Endothelial cell (in vitro differentiated cells): Measurements from ENCODE around the gene PTPRE. TPM values are rescaled to one million over a fixed set of nuclear protein-coding genes. Genes with fewer than 3 reads are reported as not detected.

Source experiments
- DNase-seq: peaks from one replicate; pipeline ENCODE4 v3.0.0; 2021; ENCODE audit warnings: low spot score
- H3K27ac Mint-ChIP-seq: one replicate; pipeline ENCODE4 v1.8.0; 2021; ENCODE audit warnings: mixed read lengths, inconsistent platforms; ENCODE audit not compliant: unreplicated experiment
- H3K27me3 Mint-ChIP-seq: one replicate; pipeline ENCODE4 v1.8.0; 2021; ENCODE audit warnings: mild to moderate bottlenecking, moderate library complexity, mixed read lengths, inconsistent platforms; ENCODE audit not compliant: unreplicated experiment
- H3K36me3 Mint-ChIP-seq: one replicate; pipeline ENCODE4 v1.8.0; 2021; ENCODE audit warnings: mild to moderate bottlenecking, low read depth, mixed read lengths, inconsistent platforms; ENCODE audit not compliant: unreplicated experiment
- H3K4me1 Mint-ChIP-seq: one replicate; pipeline ENCODE4 v1.8.0; 2021; ENCODE audit warnings: mild to moderate bottlenecking, mixed read lengths, inconsistent platforms; ENCODE audit not compliant: unreplicated experiment
- H3K4me3 Mint-ChIP-seq: one replicate; pipeline ENCODE4 v1.8.0; 2021; ENCODE audit warnings: mild to moderate bottlenecking, mixed read lengths, inconsistent platforms; ENCODE audit not compliant: unreplicated experiment
- H3K9me3 Mint-ChIP-seq: one replicate; pipeline ENCODE4 v1.8.0; 2021; ENCODE audit warnings: mixed read lengths, inconsistent platforms; ENCODE audit not compliant: unreplicated experiment
- total RNA-seq: library from RNA; stranded (reverse); fragmentation: NEBNext Ultra II Directional; extraction: Animal tissue kit (Norgen Biotek cat#: 25700); gene quantifications from one replicate; pipeline ENCODE4 v1.2.1, GENCODE V29; 2021; ENCODE audit not compliant: unreplicated experiment
- TF ChIP-seq, protein P1 (sequence below): fragments of 200-600 bp; sonication (generic); IDR thresholded peaks from one replicate; pipeline ENCODE4 v1.5.0; 2021; ENCODE audit warnings: antibody characterized with exemption; ENCODE audit not compliant: unreplicated experiment

PTPRE gene
- total RNA-seq, 1 donor from 2014 or later: 117 TPM

DNA sequence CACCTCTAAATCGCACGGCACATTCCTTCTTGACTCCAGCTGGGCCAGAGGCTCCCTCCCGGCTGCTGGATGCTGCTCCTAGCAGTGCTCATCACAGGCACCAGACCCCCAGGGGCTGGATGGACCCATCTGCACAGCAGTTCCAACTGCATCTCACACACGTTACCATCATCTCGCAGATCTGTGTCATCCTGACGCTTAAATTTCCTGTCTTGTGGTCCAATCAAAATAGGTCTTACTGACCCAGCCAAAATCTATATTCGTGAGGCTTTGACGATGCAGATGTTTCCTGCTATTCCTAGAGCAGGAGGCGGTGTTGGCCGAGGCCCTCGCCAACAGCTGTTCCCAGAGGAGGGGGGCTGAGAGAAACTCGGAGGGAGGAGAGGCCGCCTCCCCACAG, 111.3 kb downstream of the PTPRE start:
- Mint-ChIP-seq H3K4me1 (peaks cover 34% of the 10 kb centered on the region), H3K36me3 (peaks cover 8% of the 10 kb centered on the region), H3K4me3 (no peak overlapping the region), H3K9me3 (no peaks in the 10 kb centered on the region), H3K27ac (no peak overlapping the region), H3K27me3 (peaks cover 10% of the 10 kb centered on the region)
- no peak for DNase-seq
- TF ChIP-seq, protein P1, sequence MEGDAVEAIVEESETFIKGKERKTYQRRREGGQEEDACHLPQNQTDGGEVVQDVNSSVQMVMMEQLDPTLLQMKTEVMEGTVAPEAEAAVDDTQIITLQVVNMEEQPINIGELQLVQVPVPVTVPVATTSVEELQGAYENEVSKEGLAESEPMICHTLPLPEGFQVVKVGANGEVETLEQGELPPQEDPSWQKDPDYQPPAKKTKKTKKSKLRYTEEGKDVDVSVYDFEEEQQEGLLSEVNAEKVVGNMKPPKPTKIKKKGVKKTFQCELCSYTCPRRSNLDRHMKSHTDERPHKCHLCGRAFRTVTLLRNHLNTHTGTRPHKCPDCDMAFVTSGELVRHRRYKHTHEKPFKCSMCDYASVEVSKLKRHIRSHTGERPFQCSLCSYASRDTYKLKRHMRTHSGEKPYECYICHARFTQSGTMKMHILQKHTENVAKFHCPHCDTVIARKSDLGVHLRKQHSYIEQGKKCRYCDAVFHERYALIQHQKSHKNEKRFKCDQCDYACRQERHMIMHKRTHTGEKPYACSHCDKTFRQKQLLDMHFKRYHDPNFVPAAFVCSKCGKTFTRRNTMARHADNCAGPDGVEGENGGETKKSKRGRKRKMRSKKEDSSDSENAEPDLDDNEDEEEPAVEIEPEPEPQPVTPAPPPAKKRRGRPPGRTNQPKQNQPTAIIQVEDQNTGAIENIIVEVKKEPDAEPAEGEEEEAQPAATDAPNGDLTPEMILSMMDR: no peak

DNA sequence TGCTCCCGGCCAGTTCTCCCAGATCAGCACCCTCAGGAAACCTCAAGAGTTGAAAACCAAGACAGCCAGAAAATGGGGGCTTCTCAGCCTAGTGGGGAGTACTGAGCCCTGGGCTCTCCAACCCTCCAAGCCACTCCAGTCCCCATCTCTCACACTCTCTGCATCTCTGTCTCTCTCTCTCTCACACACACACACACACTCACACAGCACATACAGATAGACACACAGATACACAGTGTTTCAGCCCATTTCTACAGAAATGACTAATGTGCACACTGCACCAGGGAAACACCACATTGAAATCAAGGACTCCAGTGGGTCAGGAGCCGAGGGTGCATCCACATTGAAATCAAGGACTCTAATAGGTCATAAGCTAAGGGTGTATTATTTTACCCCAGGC, 111.8 kb downstream of the PTPRE start:
- Mint-ChIP-seq H3K4me1 (peaks cover 37% of the 10 kb centered on the region), H3K36me3 (peaks cover 7% of the 10 kb centered on the region), H3K9me3 (no peaks in the 10 kb centered on the region), H3K4me3 (peak overlapping the region; percentile 17), H3K27me3 (peaks cover 10% of the 10 kb centered on the region), H3K27ac (no peak overlapping the region)
- DNase-seq: no peak
- TF ChIP-seq, protein P1: no peak

DNA sequence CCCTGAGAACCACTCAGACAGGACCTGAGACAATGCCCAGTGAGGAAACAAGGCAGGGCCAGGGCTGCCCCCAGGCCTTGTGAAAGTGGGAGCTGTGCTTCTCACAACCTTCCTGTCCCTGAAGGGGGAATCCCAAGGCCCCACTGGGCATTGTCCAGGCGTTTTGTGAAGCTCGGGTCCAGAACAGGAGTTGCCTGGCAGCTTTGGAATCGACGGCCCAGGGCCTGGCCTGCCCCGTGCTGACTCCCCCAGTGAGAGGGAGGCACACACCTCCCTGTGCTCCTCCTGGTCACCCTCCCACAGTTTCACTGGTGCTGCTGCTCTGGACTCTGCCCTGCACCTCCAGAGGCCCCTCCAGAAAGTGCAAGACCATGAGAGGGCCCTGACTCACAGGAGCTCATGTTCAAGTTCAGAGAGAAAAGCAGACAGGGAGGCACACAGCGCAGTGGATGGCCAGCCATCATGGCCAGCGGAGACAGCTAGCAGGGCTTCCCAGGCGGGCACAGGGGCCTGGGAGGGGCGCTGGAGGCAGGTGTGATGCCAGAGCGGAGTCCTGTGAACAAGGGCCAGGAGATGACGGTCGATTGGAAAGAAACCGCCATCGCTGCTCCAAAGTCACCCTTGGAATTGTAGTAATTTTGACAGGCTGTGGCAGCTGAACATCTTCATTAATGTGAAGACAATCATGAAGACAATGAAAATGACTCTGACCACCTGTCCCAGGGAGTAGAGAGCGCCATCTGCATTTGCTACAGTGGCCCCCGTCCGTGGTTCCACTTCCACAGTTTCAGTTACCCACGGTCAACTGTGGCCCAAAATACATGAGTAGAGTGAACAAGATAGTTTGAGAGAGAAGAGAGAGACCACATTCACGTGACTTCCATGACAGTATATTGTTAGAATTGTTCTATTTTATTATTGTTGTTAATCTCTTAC, 115.6 kb downstream of the PTPRE start:
- peaks cover 44% of the 10 kb centered on the region for H3K4me1 Mint-ChIP-seq
- H3K9me3 Mint-ChIP-seq: no peaks in the 10 kb centered on the region
- H3K27ac Mint-ChIP-seq: no peak overlapping the region
- H3K4me3 Mint-ChIP-seq: no peak overlapping the region
- TF ChIP-seq, protein P1: no peak
- DNase-seq: no peak
- H3K36me3 Mint-ChIP-seq: peaks cover 7% of the 10 kb centered on the region
- H3K27me3 Mint-ChIP-seq: peaks cover 8% of the 10 kb centered on the region

- Mint-ChIP-seq H3K27me3 (peaks cover 9% of the 10 kb centered on the region), H3K4me1 (peaks cover 34% of the 10 kb centered on the region), H3K9me3 (no peaks in the 10 kb centered on the region), H3K36me3 (peaks cover 7% of the 10 kb centered on the region), H3K27ac (no peak overlapping the region), H3K4me3 (no peak overlapping the region)
- DNase-seq: no peak
- TF ChIP-seq, protein P1: no peak
These were observed 117.5 kb downstream of the PTPRE start for GRCh38 chr10:128024426-128024825.

- no peak for DNase-seq
- H3K27me3 Mint-ChIP-seq: peaks cover 10% of the 10 kb centered on the region
- no peak overlapping the region for H3K27ac Mint-ChIP-seq
- no peak overlapping the region for H3K4me3 Mint-ChIP-seq
- H3K36me3 Mint-ChIP-seq: peaks cover 16% of the 10 kb centered on the region
- TF ChIP-seq, protein P1: no peak
- H3K9me3 Mint-ChIP-seq: no peaks in the 10 kb centered on the region
- H3K4me1 Mint-ChIP-seq: peaks cover 38% of the 10 kb centered on the region
These were observed 118.5 kb downstream of the PTPRE start for GRCh38 chr10:128025437-128025836.
